Measurements from ENCODE around the gene ACY1. TPM values are rescaled to one million over a fixed set of nuclear protein-coding genes. Genes with fewer than 3 reads are reported as not detected.

The ACY1 gene
- total and polyA plus RNA-seq, 2 of the 13 experiments (the other 11 are each of a cell fraction or from before 2014, with no cell fraction given) = 113 to 162 TPM

DNA sequence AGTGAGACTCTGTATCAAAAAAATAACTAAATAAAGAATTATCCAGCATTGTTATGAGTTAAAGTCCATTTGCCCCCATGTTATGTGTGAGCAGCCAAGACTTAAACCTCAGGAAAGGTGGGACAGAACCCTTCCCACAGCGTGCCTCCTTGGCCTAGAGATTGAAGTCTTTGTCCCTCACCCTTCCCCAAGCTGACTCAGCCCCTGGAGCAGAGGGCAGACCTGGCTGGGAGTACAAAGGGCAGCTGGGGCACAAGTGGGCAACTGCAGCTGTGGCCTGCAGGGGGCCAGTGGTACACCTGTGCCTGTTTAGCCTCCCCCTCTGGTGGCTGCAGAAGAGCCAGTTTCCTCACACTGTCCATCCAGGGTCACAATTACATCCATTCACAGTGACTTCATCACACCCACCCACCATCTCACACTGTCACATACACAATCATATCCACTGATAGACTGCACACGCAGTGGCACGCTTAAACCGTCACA is 940 bp upstream of the ACY1 start (continued):
- TF ChIP-seq SSRP1 (CRISPR knock-in tag; IDR thresholded peaks at IDR 0.05) (peak; percentile 84; the same call in 1 of the 2 replicates), NFRKB (IDR thresholded peaks at IDR 0.05) (no peak), ZNF136 (CRISPR knock-in tag; IDR thresholded peaks at IDR 0.05; ENCODE audit: low read depth) (no peak; the same call in 1 of the 2 replicates), ZNF761 (CRISPR knock-in tag; conservative IDR thresholded peaks at IDR 0.05) (no peak; the same call in 1 of the 2 replicates), SIN3B (IDR thresholded peaks at IDR 0.05; ENCODE audit: low read length) (peak; percentile 50), ZNF775 (CRISPR knock-in tag; IDR thresholded peaks at IDR 0.05; ENCODE audit: borderline replicate concordance) (no peak), KLF15 (CRISPR knock-in tag; IDR thresholded peaks at IDR 0.05; ENCODE audit: borderline replicate concordance) (no peak), NFYB (CRISPR knock-in tag; IDR thresholded peaks at IDR 0.05) (peak; percentile 32; the same call in 1 of the 2 replicates), ZNF17 (CRISPR knock-in tag; IDR thresholded peaks at IDR 0.05) (no peak), BORCS8-MEF2B (CRISPR knock-in tag; IDR thresholded peaks at IDR 0.05) (no peak), ASH2L (IDR thresholded peaks at IDR 0.05; ENCODE audit: insufficient read length, low read depth, low read length) (no peak), NR1H2 (CRISPR knock-in tag; IDR thresholded peaks at IDR 0.05; ENCODE audit: borderline replicate concordance, low read depth) (no peak), U2AF1 (optimal IDR thresholded peaks at IDR 0.05; ENCODE audit: low read depth, low read length) (peak; percentile 63), ZNF841 (CRISPR knock-in tag; IDR thresholded peaks at IDR 0.05; ENCODE audit: borderline replicate concordance) (no peak), FOXK2 (IDR thresholded peaks at IDR 0.05) (no peak), ONECUT2 (CRISPR knock-in tag; IDR thresholded peaks at IDR 0.05) (no peak; the same call in 1 of the 2 replicates), AGO2 (optimal IDR thresholded peaks at IDR 0.05; ENCODE audit: low read depth, low read length) (no peak), ZNF296 (CRISPR knock-in tag; conservative IDR thresholded peaks at IDR 0.05) (peak; percentile 54; the same call in 1 of the 2 replicates), KLF6 (CRISPR knock-in tag; IDR thresholded peaks at IDR 0.05) (no peak), ZNF12 (CRISPR knock-in tag; IDR thresholded peaks at IDR 0.05) (no peak), NFE2L1 (CRISPR knock-in tag; IDR thresholded peaks at IDR 0.05; ENCODE audit: borderline replicate concordance) (no peak), ETV5 (CRISPR knock-in tag; IDR thresholded peaks at IDR 0.05; ENCODE audit: borderline replicate concordance) (peak; percentile 62; the same call in 1 of the 2 replicates)
- TF ChIP-seq, protein P1, sequence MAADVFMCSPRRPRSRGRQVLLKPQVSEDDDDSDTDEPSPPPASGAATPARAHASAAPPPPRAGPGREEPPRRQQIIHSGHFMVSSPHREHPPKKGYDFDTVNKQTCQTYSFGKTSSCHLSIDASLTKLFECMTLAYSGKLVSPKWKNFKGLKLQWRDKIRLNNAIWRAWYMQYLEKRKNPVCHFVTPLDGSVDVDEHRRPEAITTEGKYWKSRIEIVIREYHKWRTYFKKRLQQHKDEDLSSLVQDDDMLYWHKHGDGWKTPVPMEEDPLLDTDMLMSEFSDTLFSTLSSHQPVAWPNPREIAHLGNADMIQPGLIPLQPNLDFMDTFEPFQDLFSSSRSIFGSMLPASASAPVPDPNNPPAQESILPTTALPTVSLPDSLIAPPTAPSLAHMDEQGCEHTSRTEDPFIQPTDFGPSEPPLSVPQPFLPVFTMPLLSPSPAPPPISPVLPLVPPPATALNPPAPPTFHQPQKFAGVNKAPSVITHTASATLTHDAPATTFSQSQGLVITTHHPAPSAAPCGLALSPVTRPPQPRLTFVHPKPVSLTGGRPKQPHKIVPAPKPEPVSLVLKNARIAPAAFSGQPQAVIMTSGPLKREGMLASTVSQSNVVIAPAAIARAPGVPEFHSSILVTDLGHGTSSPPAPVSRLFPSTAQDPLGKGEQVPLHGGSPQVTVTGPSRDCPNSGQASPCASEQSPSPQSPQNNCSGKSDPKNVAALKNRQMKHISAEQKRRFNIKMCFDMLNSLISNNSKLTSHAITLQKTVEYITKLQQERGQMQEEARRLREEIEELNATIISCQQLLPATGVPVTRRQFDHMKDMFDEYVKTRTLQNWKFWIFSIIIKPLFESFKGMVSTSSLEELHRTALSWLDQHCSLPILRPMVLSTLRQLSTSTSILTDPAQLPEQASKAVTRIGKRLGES (CRISPR knock-in tag; IDR thresholded peaks at IDR 0.05; ENCODE audit: borderline replicate concordance) = no peak
- TF ChIP-seq, protein P2, sequence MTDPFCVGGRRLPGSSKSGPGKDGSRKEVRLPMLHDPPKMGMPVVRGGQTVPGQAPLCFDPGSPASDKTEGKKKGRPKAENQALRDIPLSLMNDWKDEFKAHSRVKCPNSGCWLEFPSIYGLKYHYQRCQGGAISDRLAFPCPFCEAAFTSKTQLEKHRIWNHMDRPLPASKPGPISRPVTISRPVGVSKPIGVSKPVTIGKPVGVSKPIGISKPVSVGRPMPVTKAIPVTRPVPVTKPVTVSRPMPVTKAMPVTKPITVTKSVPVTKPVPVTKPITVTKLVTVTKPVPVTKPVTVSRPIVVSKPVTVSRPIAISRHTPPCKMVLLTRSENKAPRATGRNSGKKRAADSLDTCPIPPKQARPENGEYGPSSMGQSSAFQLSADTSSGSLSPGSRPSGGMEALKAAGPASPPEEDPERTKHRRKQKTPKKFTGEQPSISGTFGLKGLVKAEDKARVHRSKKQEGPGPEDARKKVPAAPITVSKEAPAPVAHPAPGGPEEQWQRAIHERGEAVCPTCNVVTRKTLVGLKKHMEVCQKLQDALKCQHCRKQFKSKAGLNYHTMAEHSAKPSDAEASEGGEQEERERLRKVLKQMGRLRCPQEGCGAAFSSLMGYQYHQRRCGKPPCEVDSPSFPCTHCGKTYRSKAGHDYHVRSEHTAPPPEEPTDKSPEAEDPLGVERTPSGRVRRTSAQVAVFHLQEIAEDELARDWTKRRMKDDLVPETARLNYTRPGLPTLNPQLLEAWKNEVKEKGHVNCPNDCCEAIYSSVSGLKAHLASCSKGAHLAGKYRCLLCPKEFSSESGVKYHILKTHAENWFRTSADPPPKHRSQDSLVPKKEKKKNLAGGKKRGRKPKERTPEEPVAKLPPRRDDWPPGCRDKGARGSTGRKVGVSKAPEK (CRISPR knock-in tag; IDR thresholded peaks at IDR 0.05; ENCODE audit: borderline replicate concordance) = no peak
- TF ChIP-seq, protein P3, sequence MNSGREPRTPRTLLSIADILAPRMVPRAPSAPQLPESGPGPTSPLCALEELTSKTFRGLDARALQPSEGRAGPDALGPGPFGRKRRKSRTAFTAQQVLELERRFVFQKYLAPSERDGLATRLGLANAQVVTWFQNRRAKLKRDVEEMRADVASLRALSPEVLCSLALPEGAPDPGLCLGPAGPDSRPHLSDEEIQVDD (CRISPR knock-in tag; IDR thresholded peaks at IDR 0.05; ENCODE audit: borderline replicate concordance) = no peak
- TF ChIP-seq, protein P4, sequence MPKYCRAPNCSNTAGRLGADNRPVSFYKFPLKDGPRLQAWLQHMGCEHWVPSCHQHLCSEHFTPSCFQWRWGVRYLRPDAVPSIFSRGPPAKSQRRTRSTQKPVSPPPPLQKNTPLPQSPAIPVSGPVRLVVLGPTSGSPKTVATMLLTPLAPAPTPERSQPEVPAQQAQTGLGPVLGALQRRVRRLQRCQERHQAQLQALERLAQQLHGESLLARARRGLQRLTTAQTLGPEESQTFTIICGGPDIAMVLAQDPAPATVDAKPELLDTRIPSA (CRISPR knock-in tag; IDR thresholded peaks at IDR 0.05; ENCODE audit: borderline replicate concordance) = no peak

Measured in HepG2 (cell line).